Transverse colon (tissue), 4 donors: ENCODE results near the gene SEC61G. TPM values are rescaled to one million over a fixed set of nuclear protein-coding genes. Genes with fewer than 3 reads are reported as not detected.

Source experiments
- DNase-seq: peaks from one replicate; pipeline ENCODE4 v3.0.0-alpha.2; 2019
- H3K27ac ChIP-seq, 4 donors: fragments of 200-600 bp; sonication (generic); 2 replicates each; pipeline ENCODE4 v1.5.1; 2016 to 2018; ENCODE audit warnings: inconsistent platforms in 4 of 4
- H3K27me3 ChIP-seq: fragments of 200-600 bp; sonication (generic); 2 replicates; pipeline ENCODE4 v1.5.1; 2017; ENCODE audit warnings: inconsistent platforms
- H3K36me3 ChIP-seq, 4 donors: fragments of 200-600 bp; sonication (generic); 2 replicates each; pipeline ENCODE4 v1.5.1; 2017 to 2019; ENCODE audit warnings: inconsistent platforms in 4 of 4
- H3K4me1 ChIP-seq, 4 donors: fragments of 200-600 bp; sonication (generic); 2 replicates each; pipeline ENCODE4 v1.5.1; 2017 to 2020; ENCODE audit warnings: inconsistent platforms in 4 of 4
- H3K4me3 ChIP-seq, 4 donors: fragments of 200-600 bp; sonication (generic); 1 replicate in 1 of 4; 2 replicates in 3 of 4; pipeline versions ENCODE4 v1.5.1 to v1.6.1; 2017 to 2019; ENCODE audit warnings: inconsistent platforms in 4 of 4
- H3K9me3 ChIP-seq, 2 donors: fragments of 200-600 bp; sonication (generic); 2 replicates each; pipeline ENCODE4 v1.5.1; 2017 to 2019; ENCODE audit warnings: inconsistent platforms in 2 of 2
- CTCF ChIP-seq, 5 experiments: fragments of 200-600 bp in 3 of 5; fragments of 450-650 bp in 2 of 5; sonication (generic) in 3 of 5; IDR thresholded peaks; 1 replicate in 2 of 5; 2 replicates in 3 of 5; pipeline ENCODE4 v1.5.1; 2016 to 2017; ENCODE audit warnings: antibody characterized with exemption in 5 of 5, inconsistent platforms in 3 of 5, mild to moderate bottlenecking in 2 of 5, moderate library complexity in 1 of 5
- EP300 ChIP-seq: sonication (generic); formaldehyde crosslinking; IDR thresholded peaks from one replicate; pipeline ENCODE4 v1.6.1; 2017; ENCODE audit warnings: antibody characterized with exemption, low read depth
- POLR2A ChIP-seq: fragments of 450-650 bp; IDR thresholded peaks from one replicate; pipeline ENCODE4 v1.6.1; 2016; ENCODE audit warnings: antibody characterized with exemption, mild to moderate bottlenecking, moderate library complexity
- POLR2AphosphoS5 ChIP-seq, 3 donors: sonication (generic); formaldehyde crosslinking; IDR thresholded peaks; one replicate each; pipeline ENCODE4 v1.6.1; 2016; ENCODE audit warnings: antibody characterized with exemption in 3 of 3
- WGBS, 2 donors: methylation state at CpG; one replicate each; pipeline ENCODE4 v1.1.5; 2018; ENCODE audit warnings: low coverage in 1 of 2; 5-methylcytosine and 5-hydroxymethylcytosine counted together
- in situ Hi-C, 4 donors: fragments of 200-750 bp; cut with MboI; loops; one replicate each; pipeline versions ENCODE4 v1.15.0 to v1.15.1; 2017; ENCODE audit warnings: low sequenced_read_pairs in 3 of 4, low pct_ligation_motif_present in 1 of 4, low pct_unique_long_range_greater_than_20kb in 1 of 4
- intact Hi-C: fragments of 100-400 bp; cut with DNase I; formaldehyde crosslinking; loops from one replicate; pipeline ENCODE4 v1.15.1; 2023; ENCODE audit warnings: low total_unique reads
- total RNA-seq, 4 donors: library from RNA; depleted of rRNA; stranded (reverse); fragments of >200 nt; gene quantifications; one replicate each; pipeline ENCODE4 v1.1.0, GENCODE V29; 2016

The SEC61G gene
- total RNA-seq, 4 donors from 2014 or later = 33.6 to 247 (median 134) TPM

DNA sequence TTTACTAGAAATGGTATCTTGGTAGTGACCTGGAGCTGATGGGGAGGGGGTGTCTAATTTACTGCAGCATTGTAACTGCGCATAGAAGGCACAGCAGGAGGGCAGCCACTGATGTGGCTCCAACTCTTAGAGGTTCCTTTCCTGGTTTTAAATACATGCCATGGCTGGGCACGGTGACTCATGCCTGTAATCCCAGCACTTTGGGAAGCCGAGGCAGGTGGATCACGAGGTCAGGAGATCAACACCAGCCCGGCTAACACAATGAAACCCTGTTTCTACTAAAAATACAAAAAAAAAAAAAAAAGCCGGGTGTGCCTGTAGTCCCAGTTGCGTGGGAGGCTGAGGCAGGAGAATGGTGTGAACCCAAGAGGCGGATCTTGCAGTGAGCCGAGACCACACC, 19.2 kb upstream of the SEC61G start:
- in situ Hi-C loops (loop anchor here in 3 of 4 donors (25.0 kb wide), 1 partner anchor 234 kb away; the partner anchor contains the start of gene EGFR (in 3 of the 3)), intact Hi-C loops (no loop called here)
- peaks cover 0 to 6% (median 0%) of the 10 kb centered on the region in 4 donors for H3K4me1 ChIP-seq

GRCh38 chr7:54774785-54775740, 16.1 kb upstream of the SEC61G start:
- Histone ChIP-seq H3K27ac (no peak overlapping the region), H3K36me3 (no peaks in the 10 kb centered on the region), H3K4me1 (peaks cover 0 to 6% (median 0%) of the 10 kb centered on the region in 4 donors), H3K9me3 (no peaks in the 10 kb centered on the region), H3K4me3 (no peak overlapping the region), H3K27me3 (peaks cover 22% of the 10 kb centered on the region)
- DNase-seq = no peak
- in situ Hi-C loops (loop anchor here in 3 of 4 donors (5.0 to 25.0 kb wide), 3 partner anchors 237 to 637 kb away; partner anchors contain the start of gene EGFR (in 3 of the 3)), intact Hi-C loops (loop anchor here (5.0 kb wide), 1 partner anchor 482 kb away; no protein-coding TSS in a partner anchor)
- WGBS, 2 donors = 84 to 89% methylated on average over 9 to 17 of the region's 18 CpGs
- TF ChIP-seq CTCF (IDR thresholded peaks at IDR 0.05) (no peak), EP300 (no peak), POLR2A (no peak), POLR2AphosphoS5 (IDR thresholded peaks at IDR 0.05) (no peak)

More for the DNA sequence above, 19.2 kb upstream of the SEC61G start:
- Histone ChIP-seq H3K4me3 (no peak overlapping the region), H3K36me3 (no peaks in the 10 kb centered on the region), H3K9me3 (no peaks in the 10 kb centered on the region), H3K27me3 (no peaks in the 10 kb centered on the region), H3K27ac (no peak overlapping the region)
- WGBS, 2 donors = 81 to 100% methylated on average over 1 to 9 of the region's 9 CpGs
- DNase-seq = no peak
- TF ChIP-seq CTCF (IDR thresholded peaks at IDR 0.05) = no peak
- no peak for TF ChIP-seq EP300
- TF ChIP-seq POLR2A = no peak
- no peak for TF ChIP-seq POLR2AphosphoS5 (IDR thresholded peaks at IDR 0.05)

GRCh38 chr7:54773472-54774399, 14.7 kb upstream of the SEC61G start:
- Histone ChIP-seq H3K4me1 (peaks cover 0 to 6% (median 0%) of the 10 kb centered on the region in 4 donors), H3K9me3 (no peaks in the 10 kb centered on the region), H3K27me3 (peaks cover 35% of the 10 kb centered on the region), H3K4me3 (peak overlapping the region; percentile 23 to 52 (median 32)), H3K27ac (peak overlapping the region in 2 of 4 donors; percentile 57 to 65), H3K36me3 (no peaks in the 10 kb centered on the region)
- WGBS, 2 donors = 16 to 30% methylated on average over 10 to 18 of the region's 18 CpGs
- in situ Hi-C loops (loop anchor here in 2 of 4 donors (5.0 to 25.0 kb wide), 2 partner anchors 479 to 639 kb away; no protein-coding TSS in a partner anchor), intact Hi-C loops (loop anchor here (5.0 kb wide), 1 partner anchor 484 kb away; no protein-coding TSS in a partner anchor)
- TF ChIP-seq POLR2A (no peak), CTCF (IDR thresholded peaks at IDR 0.05) (peak; percentile 76 to 90 (median 82)), EP300 (no peak)
- DNase-seq = peak; percentile 89
